GM12878 (cell line): ENCODE data around the gene DDX31.

ENCODE experiments used
- CTCF ChIP-seq, 3 experiments: IDR thresholded peaks in 2 of 3; conservative IDR thresholded peaks in 1 of 3; 2 replicates each; pipeline ENCODE4 v1.5.1; 2011; ENCODE audit warnings: low read depth in 3 of 3, low read length in 3 of 3, mild to moderate bottlenecking in 3 of 3, control low read depth in 2 of 3, moderate library complexity in 2 of 3, inconsistent platforms in 1 of 3, mixed read lengths in 1 of 3; ENCODE audit not compliant: control insufficient read depth in 2 of 3, insufficient read depth in 1 of 3; ENCODE audit errors: extremely low read depth in 1 of 3
- EGR1 ChIP-seq, 2 experiments: IDR thresholded peaks; 1 replicate in 1 of 2; 2 replicates in 1 of 2; pipeline ENCODE4 v1.6.1; 2011 to 2012; ENCODE audit warnings: low read depth in 2 of 2, low read length in 2 of 2, borderline replicate concordance in 1 of 2, mild to moderate bottlenecking in 1 of 2, moderate library complexity in 1 of 2
- ELK1 ChIP-seq: IDR thresholded peaks from 2 replicates; pipeline ENCODE4 v1.6.1; 2012; ENCODE audit warnings: low read depth, low read length, improper control_type of control experiment
- FOXM1 ChIP-seq: IDR thresholded peaks from 2 replicates; pipeline ENCODE4 v1.6.1; 2012; ENCODE audit warnings: low read depth, mild to moderate bottlenecking, inconsistent platforms, low read length, moderate library complexity
- REST ChIP-seq: IDR thresholded peaks from 2 replicates; pipeline ENCODE4 v1.6.1; 2012; ENCODE audit warnings: mild to moderate bottlenecking, low read depth, low read length
- SIX5 ChIP-seq: IDR thresholded peaks from 2 replicates; pipeline ENCODE4 v1.6.1; 2011; ENCODE audit warnings: mild to moderate bottlenecking, low read depth, low read length, moderate library complexity; ENCODE audit not compliant: severe bottlenecking
- USF2 ChIP-seq: IDR thresholded peaks from 2 replicates; pipeline ENCODE4 v1.6.1; 2011; ENCODE audit warnings: low read depth, low read length, improper control_type of control experiment, borderline replicate concordance

GRCh38 chr9:132560616-132561202 is 109.1 kb downstream of the DDX31 start:
- no peak for TF ChIP-seq CTCF (IDR thresholded peaks at IDR 0.05 in 2 of 3, conservative IDR thresholded peaks at IDR 0.05 in 1 of 3; ENCODE audit: control insufficient read depth in 2 of 3, extremely low read depth in 1 of 3, insufficient read depth in 1 of 3, low read depth in 3 of 3, low read length in 3 of 3)
- no peak for TF ChIP-seq FOXM1
- TF ChIP-seq EGR1 (IDR thresholded peaks at IDR 0.05; ENCODE audit: borderline replicate concordance in 1 of 2, low read depth in 2 of 2, low read length in 2 of 2): no peak
- TF ChIP-seq USF2: no peak
- no peak for TF ChIP-seq ELK1
- no peak for TF ChIP-seq REST
- TF ChIP-seq SIX5: no peak
